ENCODE results near the gene ZNF678. TPM values are rescaled to one million over a fixed set of nuclear protein-coding genes. Genes with fewer than 3 reads are reported as not detected.

The ZNF678 gene
- polyA plus RNA-seq, 1 of the 3 experiments (the other 2 are of a cell fraction): 1.3 TPM

DNA sequence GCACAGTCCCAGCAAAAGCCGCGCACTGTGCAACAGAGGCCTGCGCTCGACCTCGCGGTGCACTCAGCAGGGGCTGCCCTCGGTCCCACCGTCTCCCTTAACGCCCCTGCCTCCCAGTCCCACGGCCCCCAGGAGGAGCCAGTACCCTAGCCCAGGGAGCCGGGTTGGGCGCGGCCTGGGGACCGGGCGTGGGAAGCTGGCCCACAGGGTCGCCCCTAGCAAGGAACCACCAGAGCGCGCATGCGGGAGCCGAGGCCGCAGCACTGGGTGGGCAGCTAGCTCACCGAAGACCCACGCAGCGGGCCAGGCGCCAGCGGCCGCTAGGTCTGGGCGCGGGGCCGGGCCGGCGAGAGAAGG lies 21.6 kb upstream of the ZNF678 start:
- H4K20me1 ChIP-seq (ENCODE audit: insufficient read depth): no peaks in the 10 kb centered on the region
- peak overlapping the region; percentile 96 for H3K4me2 ChIP-seq
- peak overlapping the region; percentile 62 to 83 for H3K4me3 ChIP-seq (ENCODE audit: low read depth in 2 of 2, low read length in 1 of 2)
- H3F3A ChIP-seq (replicated peaks; ENCODE audit: insufficient read depth): no peaks in the 10 kb centered on the region
- peak; percentile 75 for DNase-seq
- ChIA-PET CTCF (interaction anchor here (0.9 to 1.5 kb wide), 5 partner anchors 11 to 404 kb away, joined by 3 to 7 read pairs (median 5); partner anchors contain the start of gene ZNF678), POLR2A (no interaction called here)
- peaks cover 0 to 2% of the 10 kb centered on the region in 2 experiments for H3K36me3 ChIP-seq (replicated peaks in 1 of 2; ENCODE audit: control insufficient read depth in 1 of 2, insufficient read depth in 2 of 2, low read length in 1 of 2)
- H3K27me3 ChIP-seq (ENCODE audit: insufficient read depth): no peaks in the 10 kb centered on the region
- 0 out of 2 replicates have a peak, but pooled peaks cover 5% of the 10 kb centered on the region for H3K9me3 ChIP-seq
- peak overlapping the region in 1 of 2 experiments; percentile 86; a peak in 2 of 4 replicates for H3K27ac ChIP-seq (ENCODE audit: low read depth in 2 of 2, low read length in 1 of 2)
- H2AFZ ChIP-seq (ENCODE audit: low read depth): peak overlapping the region; percentile 65; the same call in 1 of the 2 replicates
- H3K4me1 ChIP-seq (ENCODE audit: control insufficient read depth in 1 of 2, insufficient read depth in 2 of 2, low read depth in 1 of 2, low read length in 1 of 2): peaks cover 0 to 15% of the 10 kb centered on the region in 2 experiments; a peak in 3 of 4 replicates
- H3K9me2 ChIP-seq: no peaks in the 10 kb centered on the region
- peak overlapping the region; percentile 68; the same call in 1 of the 2 replicates for H3K9ac ChIP-seq
- TF ChIP-seq GATA2 (CRISPR knock-in tag; IDR thresholded peaks at IDR 0.05) (no peak), EZH2phosphoT487 (IDR thresholded peaks at IDR 0.05; ENCODE audit: borderline replicate concordance, low read depth) (no peak), TCF12 (IDR thresholded peaks at IDR 0.05) (no peak), CHD2 (IDR thresholded peaks at IDR 0.05; ENCODE audit: low read length, partially characterized antibody) (no peak)
- TF ChIP-seq, protein P1, sequence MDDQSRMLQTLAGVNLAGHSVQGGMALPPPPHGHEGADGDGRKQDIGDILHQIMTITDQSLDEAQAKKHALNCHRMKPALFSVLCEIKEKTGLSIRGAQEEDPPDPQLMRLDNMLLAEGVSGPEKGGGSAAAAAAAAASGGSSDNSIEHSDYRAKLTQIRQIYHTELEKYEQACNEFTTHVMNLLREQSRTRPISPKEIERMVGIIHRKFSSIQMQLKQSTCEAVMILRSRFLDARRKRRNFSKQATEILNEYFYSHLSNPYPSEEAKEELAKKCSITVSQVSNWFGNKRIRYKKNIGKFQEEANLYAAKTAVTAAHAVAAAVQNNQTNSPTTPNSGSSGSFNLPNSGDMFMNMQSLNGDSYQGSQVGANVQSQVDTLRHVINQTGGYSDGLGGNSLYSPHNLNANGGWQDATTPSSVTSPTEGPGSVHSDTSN (IDR thresholded peaks at IDR 0.05): no peak
- TF ChIP-seq, protein P2, sequence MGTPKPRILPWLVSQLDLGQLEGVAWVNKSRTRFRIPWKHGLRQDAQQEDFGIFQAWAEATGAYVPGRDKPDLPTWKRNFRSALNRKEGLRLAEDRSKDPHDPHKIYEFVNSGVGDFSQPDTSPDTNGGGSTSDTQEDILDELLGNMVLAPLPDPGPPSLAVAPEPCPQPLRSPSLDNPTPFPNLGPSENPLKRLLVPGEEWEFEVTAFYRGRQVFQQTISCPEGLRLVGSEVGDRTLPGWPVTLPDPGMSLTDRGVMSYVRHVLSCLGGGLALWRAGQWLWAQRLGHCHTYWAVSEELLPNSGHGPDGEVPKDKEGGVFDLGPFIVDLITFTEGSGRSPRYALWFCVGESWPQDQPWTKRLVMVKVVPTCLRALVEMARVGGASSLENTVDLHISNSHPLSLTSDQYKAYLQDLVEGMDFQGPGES (IDR thresholded peaks at IDR 0.05; ENCODE audit: low read depth, low read length): no peak
- TF ChIP-seq, protein P3, sequence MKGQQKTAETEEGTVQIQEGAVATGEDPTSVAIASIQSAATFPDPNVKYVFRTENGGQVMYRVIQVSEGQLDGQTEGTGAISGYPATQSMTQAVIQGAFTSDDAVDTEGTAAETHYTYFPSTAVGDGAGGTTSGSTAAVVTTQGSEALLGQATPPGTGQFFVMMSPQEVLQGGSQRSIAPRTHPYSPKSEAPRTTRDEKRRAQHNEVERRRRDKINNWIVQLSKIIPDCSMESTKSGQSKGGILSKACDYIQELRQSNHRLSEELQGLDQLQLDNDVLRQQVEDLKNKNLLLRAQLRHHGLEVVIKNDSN (IDR thresholded peaks at IDR 0.05; ENCODE audit: borderline replicate concordance, low read depth): no peak
- TF ChIP-seq, protein P4, sequence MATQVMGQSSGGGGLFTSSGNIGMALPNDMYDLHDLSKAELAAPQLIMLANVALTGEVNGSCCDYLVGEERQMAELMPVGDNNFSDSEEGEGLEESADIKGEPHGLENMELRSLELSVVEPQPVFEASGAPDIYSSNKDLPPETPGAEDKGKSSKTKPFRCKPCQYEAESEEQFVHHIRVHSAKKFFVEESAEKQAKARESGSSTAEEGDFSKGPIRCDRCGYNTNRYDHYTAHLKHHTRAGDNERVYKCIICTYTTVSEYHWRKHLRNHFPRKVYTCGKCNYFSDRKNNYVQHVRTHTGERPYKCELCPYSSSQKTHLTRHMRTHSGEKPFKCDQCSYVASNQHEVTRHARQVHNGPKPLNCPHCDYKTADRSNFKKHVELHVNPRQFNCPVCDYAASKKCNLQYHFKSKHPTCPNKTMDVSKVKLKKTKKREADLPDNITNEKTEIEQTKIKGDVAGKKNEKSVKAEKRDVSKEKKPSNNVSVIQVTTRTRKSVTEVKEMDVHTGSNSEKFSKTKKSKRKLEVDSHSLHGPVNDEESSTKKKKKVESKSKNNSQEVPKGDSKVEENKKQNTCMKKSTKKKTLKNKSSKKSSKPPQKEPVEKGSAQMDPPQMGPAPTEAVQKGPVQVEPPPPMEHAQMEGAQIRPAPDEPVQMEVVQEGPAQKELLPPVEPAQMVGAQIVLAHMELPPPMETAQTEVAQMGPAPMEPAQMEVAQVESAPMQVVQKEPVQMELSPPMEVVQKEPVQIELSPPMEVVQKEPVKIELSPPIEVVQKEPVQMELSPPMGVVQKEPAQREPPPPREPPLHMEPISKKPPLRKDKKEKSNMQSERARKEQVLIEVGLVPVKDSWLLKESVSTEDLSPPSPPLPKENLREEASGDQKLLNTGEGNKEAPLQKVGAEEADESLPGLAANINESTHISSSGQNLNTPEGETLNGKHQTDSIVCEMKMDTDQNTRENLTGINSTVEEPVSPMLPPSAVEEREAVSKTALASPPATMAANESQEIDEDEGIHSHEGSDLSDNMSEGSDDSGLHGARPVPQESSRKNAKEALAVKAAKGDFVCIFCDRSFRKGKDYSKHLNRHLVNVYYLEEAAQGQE (IDR thresholded peaks at IDR 0.05; ENCODE audit: low read depth, low read length): no peak
- 10% methylated on average over 6 of the region's 32 CpGs for WGBS (ENCODE audit: low lambda C conversion rate)
- H3K79me2 ChIP-seq (ENCODE audit: insufficient read depth): 0 out of 2 replicates have a peak, but pooled peaks cover 6% of the 10 kb centered on the region

All from SK-N-SH (cell line).